Measurements from ENCODE around the gene SLC7A6.

The SLC7A6 gene

DNA sequence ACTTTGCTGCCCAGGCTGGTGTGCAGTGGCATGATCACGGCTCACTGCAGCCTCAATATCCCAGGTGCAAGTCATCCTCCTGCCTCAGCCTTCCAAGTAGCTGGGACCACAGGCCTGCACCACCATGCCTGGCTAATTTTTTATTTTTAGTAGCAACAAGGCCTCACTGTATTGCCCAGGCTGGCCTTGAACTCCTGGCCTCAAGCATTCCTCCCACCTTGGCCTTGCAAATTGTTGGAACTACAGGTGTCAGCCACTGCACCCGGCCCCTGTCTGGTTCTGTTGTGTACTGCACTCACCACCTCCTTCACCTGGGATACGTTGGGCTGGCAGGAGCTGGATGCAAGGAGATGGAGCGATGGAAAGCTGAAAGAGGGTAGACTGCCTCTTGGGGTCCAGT is 10.6 kb upstream of the SLC7A6 start:
- no peak for DNase-seq

GRCh38 chr16:68255712-68256111 is 8.6 kb upstream of the SLC7A6 start:
- DNase-seq: no peak

DNA sequence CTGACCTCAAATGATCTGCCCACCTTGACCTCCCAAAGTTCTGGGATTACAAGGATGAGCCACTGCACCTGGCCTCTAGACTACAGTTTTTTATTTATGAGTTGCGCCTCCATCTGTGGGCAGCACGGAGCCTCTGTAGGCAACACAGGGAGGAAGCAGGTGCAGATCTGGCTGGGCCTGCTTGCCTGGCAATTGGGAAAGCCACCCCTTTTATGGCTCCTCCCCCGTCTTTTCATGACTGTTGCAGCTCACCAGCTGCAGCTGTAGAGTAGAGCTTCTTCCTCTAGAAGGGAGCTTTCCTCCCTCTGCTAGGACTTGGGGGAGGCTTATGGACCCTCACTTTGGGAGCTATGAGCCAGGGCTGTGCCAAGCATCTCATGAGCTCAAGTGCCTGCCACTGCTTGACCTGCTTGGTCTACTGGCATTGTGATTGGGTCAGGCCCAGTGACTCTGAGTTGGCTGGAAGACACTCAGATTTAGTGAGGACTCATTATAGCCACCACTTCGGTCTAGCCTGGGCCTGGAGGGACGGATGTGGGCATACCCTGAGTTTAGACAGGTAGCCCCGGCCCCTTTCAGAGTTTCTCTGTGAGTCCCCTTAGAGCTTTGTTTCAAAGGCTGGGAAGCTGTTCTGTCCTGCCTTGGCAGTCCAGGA is 6.9 kb upstream of the SLC7A6 start:
- DNase-seq: no peak

DNA sequence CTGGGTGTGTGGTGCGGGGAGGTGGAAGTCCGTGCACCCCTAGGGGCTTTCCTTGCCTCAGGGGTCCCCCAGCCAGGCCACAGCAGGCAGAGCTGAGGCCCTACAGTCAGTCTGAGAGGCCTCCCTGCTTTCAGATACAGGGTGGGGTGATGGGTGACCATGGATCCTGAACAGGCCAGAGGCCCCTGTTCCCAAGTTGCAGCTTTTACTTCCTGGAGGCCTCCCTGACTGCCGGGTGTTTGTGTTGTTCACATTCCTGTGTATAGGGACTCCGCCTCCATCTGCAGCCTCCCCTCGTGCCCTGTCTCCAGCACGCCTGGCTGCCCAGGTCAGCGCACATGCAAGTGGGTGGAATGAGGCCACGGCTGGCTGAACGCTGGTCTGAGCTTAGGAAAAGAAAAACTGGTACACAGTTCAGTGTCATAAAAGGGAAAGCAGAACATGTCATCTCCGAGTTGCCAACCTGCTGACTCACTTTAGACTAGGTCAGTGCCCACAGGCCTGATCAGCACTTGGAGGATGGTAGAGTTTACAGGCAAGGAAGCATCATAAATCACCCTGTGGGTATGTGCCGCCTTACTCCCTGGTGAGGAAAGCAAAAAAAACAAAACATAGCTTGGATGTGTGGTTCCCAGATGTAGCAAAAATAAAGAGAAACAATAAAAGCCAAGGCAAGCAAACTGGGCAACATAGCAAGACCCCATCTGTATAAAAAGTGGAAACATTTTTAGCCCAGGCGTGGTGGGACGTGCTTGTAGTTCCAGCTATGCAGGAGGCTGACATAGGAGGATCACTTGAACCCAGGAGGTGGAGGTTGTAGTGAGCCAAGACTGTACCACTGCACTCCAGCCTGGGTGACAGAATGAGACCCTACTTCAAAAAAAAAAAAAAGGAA is 6.2 kb upstream of the SLC7A6 start:
- DNase-seq: no peak

GRCh38 chr16:68259007-68259825 is 5.1 kb upstream of the SLC7A6 start:
- DNase-seq: no peak

DNA sequence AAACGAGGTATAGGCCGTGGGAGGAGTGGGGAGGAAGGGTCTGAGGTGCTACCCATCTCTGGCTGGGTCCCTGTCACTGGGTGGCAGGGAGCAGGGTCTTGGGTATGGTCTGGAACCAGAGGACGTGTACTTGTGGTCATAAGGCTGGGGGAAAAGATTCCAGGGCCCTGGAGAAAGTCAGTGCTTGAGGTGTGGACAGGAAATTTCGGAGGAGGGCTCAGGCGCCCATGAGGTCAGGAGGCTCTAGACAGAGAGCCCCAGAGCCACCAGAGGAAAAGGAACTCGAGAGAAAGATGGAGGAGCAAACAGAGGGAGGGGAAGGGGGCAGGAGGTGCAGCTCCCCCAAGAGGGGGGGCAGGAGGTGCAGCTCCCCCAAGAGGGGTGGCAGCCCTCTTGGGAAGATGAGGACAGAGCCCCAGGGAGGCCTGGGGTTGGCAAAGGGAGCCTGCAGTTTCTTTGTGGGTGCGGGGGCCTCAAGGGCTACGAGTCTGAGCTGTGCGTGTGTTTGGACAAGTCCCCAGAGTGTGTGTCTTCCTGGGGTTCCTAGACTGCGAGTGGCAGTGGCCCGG is 683 bp upstream of the SLC7A6 start:
- no peak for DNase-seq

- DNase-seq: peak in 11 of 56 donors; percentile 2 to 32 (median 14)
Measured at GRCh38 chr16:68265078-68265920, 973 bp downstream of the SLC7A6 start.

DNA sequence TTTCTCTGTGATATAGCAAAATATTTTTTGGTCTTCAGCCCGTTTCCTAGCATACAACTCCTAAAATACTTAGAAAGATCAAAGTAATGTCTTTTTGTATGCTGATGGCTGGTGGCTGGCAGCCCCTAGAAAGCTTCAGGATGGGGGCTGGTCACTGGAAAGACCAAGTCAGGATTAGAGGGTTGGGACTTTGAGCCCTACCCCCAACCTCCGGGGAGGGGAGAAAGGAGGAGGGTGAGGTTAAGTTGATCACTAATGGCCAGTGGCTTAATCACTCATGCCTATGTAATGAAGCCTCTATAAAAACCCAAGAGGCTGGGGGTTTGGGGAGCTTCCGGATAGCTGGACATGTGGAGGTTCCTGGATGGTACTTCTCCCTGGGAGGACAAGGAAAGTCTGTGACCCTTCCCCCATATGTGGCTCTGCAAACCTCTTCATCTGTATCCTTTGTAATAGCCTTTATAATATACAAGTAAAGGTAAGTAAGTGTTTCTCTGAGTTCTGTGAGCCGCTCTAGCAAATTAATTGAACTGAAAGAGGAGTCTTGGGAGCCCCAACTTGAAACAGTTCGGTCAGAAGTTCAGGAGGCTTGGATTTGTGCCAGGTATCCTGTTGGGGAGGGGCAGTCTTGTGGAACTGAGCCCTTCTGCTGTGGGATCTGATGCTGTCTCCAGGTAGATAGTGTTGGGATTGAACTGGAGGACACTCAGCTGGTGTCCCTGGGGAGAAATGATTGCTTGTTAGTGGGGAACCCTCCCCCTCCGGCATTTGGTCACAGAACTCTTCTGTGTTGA is 3.5 kb downstream of the SLC7A6 start:
- no peak for DNase-seq

DNA sequence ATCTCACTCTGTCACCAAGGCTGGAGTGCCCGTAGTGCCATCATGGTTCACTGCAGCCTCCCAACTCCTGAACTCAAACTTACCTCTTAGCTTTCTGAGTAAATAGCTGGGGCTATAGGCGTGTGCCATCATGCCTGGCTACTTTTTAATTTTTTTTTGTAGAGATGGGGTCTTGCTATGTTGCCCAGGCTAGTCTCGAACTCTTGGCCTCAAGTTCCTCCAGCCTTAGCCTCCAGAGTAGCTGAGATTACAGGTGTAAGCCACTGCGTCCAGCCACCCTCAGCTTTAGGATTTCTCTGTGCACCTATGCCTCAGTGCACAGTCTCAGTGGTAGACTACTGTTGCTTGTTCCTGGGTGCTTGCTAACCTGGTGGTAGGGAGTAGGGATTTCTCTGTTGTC is 5.5 kb downstream of the SLC7A6 start:
- no peak for DNase-seq

DNA sequence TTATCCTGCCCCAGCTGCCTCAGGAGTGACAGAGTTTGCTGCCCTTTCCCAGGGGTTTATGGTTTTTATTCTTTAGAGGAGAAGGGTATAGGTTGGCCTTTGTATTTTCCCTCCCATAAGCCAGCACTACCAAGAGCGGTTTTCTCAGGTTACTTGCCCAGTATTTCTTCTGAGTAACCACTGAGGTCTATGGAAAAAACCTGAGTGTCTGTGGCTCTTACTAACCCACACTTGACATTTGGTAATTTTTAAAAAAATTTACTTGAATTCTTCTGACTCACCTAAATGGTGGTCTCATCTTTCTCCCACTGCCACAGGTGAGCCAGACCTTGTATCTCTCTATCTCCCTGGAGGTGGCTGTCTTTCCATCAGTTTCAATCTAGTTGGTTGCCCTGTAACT is 6.0 kb downstream of the SLC7A6 start:
- DNase-seq: no peak

- no peak for DNase-seq
Measured at GRCh38 chr16:68272507-68273209, 8.3 kb downstream of the SLC7A6 start.

DNA sequence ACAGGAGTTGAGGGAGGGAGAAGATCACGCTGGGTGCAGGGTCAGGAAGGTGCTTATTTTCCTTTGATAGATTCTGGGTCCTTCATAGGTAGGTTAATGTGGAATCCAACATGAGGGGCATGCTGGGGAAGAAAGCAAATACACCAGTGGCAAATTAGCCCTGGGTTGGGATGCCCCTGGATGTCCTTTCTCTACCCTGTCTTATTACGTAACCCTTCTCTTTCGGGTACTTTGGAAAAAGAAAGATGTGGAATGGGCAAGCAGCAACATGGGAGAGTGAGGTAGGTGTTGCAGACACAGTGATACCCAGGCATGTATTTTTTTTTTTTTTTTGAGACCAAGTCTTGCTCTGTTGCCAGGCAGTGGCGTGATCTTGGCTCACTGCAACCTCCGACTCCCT is 9.1 kb downstream of the SLC7A6 start:
- no peak for DNase-seq

DNA sequence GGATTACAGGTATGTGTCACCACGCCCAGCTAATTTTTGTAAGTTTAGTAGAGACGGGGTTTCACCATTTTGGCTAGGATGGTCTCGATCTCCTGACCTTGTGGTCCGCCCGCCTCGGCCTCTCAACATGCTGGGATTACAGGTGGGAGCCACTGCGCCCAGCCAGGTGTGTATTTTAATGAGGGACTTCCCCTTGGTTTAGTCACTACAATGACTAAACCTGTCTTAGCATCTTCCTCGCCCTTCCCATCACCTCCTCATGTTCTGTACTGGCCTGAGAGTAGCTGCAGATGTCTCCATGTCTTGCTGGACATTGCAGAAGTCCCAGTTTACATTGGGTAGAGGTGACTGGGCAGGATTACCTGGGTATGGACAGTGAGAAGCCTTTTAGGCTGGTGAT is 9.6 kb downstream of the SLC7A6 start:
- no peak for DNase-seq

- DNase-seq: no peak
Measured at GRCh38 chr16:68274441-68274840, 10.1 kb downstream of the SLC7A6 start.

- no peak for DNase-seq
Measured at GRCh38 chr16:68275611-68276191, 11.4 kb downstream of the SLC7A6 start.

DNA sequence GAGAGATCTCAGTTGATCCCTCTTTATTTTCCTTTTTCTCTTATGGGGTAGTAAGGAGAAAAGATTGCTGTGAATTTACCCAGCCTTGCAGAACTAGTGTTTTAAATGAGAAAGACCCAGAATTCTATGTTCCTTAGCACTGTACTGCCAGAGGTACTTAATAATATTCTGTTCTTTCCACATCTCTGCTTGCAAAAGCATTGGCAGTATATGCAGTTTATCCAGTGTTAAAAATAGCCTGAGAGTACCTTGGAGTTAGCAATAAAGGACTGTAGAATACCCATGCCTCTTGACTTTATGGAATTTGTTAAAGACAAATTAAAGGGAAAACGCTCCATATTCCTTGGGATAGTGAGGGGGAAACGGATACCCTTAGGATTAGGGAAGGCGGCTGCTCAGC is 11.9 kb downstream of the SLC7A6 start:
- no peak for DNase-seq

GRCh38 chr16:68279726-68280558 is 15.6 kb downstream of the SLC7A6 start:
- DNase-seq: no peak

Measured in nucleus accumbens (tissue), 56 donors.